OCI-LY7 (cell line): ENCODE results near the gene GYPC. TPM values are rescaled to one million over a fixed set of nuclear protein-coding genes. Genes with fewer than 3 reads are reported as not detected.

Experiments
- BruUV-seq: library from RNA; stranded (reverse); fragments of 400-500 nt; replicated peaks from 2 replicates; lab custom pipeline; 2021; lab: Mats Ljungman, UMichigan
- CTCF ChIA-PET: fragments of 300-600 bp; sonication (Branson Sonifier 250); formaldehyde crosslinking; loops from one replicate; lab custom pipeline; 2022; ENCODE audit warnings: antibody characterized with exemption; ENCODE audit not compliant: unreplicated experiment; lab: Charles Lee
- POLR2A ChIA-PET: fragments of 300-600 bp; sonication (Branson Sonifier 250); formaldehyde crosslinking; loops from one replicate; lab custom pipeline; 2022; ENCODE audit warnings: antibody characterized with exemption; lab: Charles Lee
- DNase-seq: peaks from one replicate; pipeline ENCODE4 v3.0.0-alpha.2; 2015; ENCODE audit warnings: low spot score
- H2AFZ ChIP-seq: fragments of 200-600 bp; sonication (generic), shearing (Covaris generic); 2 replicates; pipeline ENCODE4 v1.6.1; 2014; ENCODE audit warnings: mild to moderate bottlenecking, antibody characterized with exemption, low read length, moderate library complexity
- H3K27ac ChIP-seq: fragments of 200-600 bp; sonication (generic); 2 replicates; pipeline ENCODE4 v1.5.1; 2014; ENCODE audit warnings: mixed run types, low read depth, mild to moderate bottlenecking, moderate library complexity, low read length, inconsistent platforms; ENCODE audit not compliant: poor library complexity, severe bottlenecking
- H3K36me3 ChIP-seq: fragments of 200-600 bp; sonication (generic); 2 replicates; pipeline ENCODE4 v1.6.1; 2014; ENCODE audit warnings: mild to moderate bottlenecking, antibody characterized with exemption, low read length, moderate library complexity, mixed read lengths; ENCODE audit not compliant: insufficient read depth
- H3K4me1 ChIP-seq: fragments of 200-600 bp; sonication (generic); 2 replicates; pipeline ENCODE4 v1.5.1; 2014; ENCODE audit warnings: mild to moderate bottlenecking, low read length; ENCODE audit not compliant: insufficient read depth, poor library complexity, severe bottlenecking
- H3K4me2 ChIP-seq: fragments of 200-600 bp; sonication (generic); 2 replicates; pipeline ENCODE4 v1.6.1; 2014; ENCODE audit warnings: mild to moderate bottlenecking, low read length
- H3K4me3 ChIP-seq: fragments of 200-600 bp; sonication (generic); 2 replicates; pipeline ENCODE4 v1.5.1; 2014; ENCODE audit warnings: mild to moderate bottlenecking, low read depth, low read length; ENCODE audit not compliant: poor library complexity, severe bottlenecking
- H3K79me2 ChIP-seq: fragments of 200-600 bp; sonication (generic); 2 replicates; pipeline ENCODE4 v1.6.1; 2016; ENCODE audit warnings: low read depth, mild to moderate bottlenecking, low read length, moderate library complexity, mixed read lengths; ENCODE audit not compliant: insufficient read depth
- H3K9me2 ChIP-seq: fragments of 200-600 bp; sonication (generic); 2 replicates; pipeline ENCODE4 v1.6.1; 2016; ENCODE audit warnings: mild to moderate bottlenecking, low read length, mixed read lengths; ENCODE audit not compliant: insufficient read depth
- H3K9me3 ChIP-seq: fragments of 200-600 bp; sonication (generic); 2 replicates; pipeline ENCODE4 v1.6.1; 2014; ENCODE audit warnings: mild to moderate bottlenecking, mixed run types, low read length, mixed read lengths
- H4K20me1 ChIP-seq: fragments of 200-600 bp; sonication (generic); 2 replicates; pipeline ENCODE4 v1.6.1; 2014; ENCODE audit warnings: mild to moderate bottlenecking, antibody characterized with exemption, low read length, moderate library complexity, mixed read lengths; ENCODE audit not compliant: insufficient read depth
- CTCF ChIP-seq: fragments of 200-600 bp; sonication (generic); conservative IDR thresholded peaks from 2 replicates; pipeline ENCODE4 v1.5.1; 2014; ENCODE audit warnings: mild to moderate bottlenecking, antibody characterized with exemption, low read length, moderate library complexity, mixed read lengths
- EZH2phosphoT487 ChIP-seq: fragments of 200-600 bp; sonication (generic); IDR thresholded peaks from 2 replicates; pipeline ENCODE4 v1.6.1; 2018; ENCODE audit warnings: low read depth, borderline replicate concordance, mild to moderate bottlenecking, mixed run types, antibody characterized with exemption, low read length, moderate library complexity, mixed read lengths
- intact Hi-C: fragments of 100-400 bp; cut with micrococcal nuclease; formaldehyde crosslinking; loops from one replicate; pipeline ENCODE4 v1.10.0; 2022; ENCODE audit not compliant: unreplicated experiment
- total RNA-seq, 2 experiments: library from RNA; depleted of rRNA in 1 of 2; stranded (reverse); fragments of >200 nt in 1 of 2; shearing (Covaris generic) in 1 of 2; gene quantifications; 2 replicates each; pipeline ENCODE4 v1.2.3, GENCODE V29; 2014 to 2022

The GYPC gene
- total RNA-seq, 2 experiments from 2014 or later = 96.4 to 154 TPM

GRCh38 chr2:126736133-126736874, 80.3 kb downstream of the GYPC start:
- H3K9me2 ChIP-seq = no peaks in the 10 kb centered on the region
- H3K36me3 ChIP-seq = no peaks in the 10 kb centered on the region
- DNase-seq = no peak
- no peak overlapping the region for H3K4me2 ChIP-seq
- H3K4me3 ChIP-seq = no peak overlapping the region
- intact Hi-C loops = no loop called here
- BruUV-seq = no TSS peak
- H2AFZ ChIP-seq = no peak overlapping the region
- TF ChIP-seq EZH2phosphoT487 (no peak), CTCF (no peak)
- ChIA-PET POLR2A (interaction anchor here (0.6 to 0.7 kb wide), 2 partner anchors 27 to 145 kb away, joined by 4 read pairs; no protein-coding TSS in a partner anchor), CTCF (no interaction called here)
- no peaks in the 10 kb centered on the region for H3K4me1 ChIP-seq
- no peaks in the 10 kb centered on the region for H4K20me1 ChIP-seq
- H3K9me3 ChIP-seq = no peaks in the 10 kb centered on the region
- no peaks in the 10 kb centered on the region for H3K79me2 ChIP-seq
- no peak overlapping the region for H3K27ac ChIP-seq

- H4K20me1 ChIP-seq = no peaks in the 10 kb centered on the region
- POLR2A ChIA-PET = no interaction called here
- CTCF ChIA-PET = no interaction called here
- no peak overlapping the region for H3K27ac ChIP-seq
- H3K79me2 ChIP-seq = no peaks in the 10 kb centered on the region
- intact Hi-C loops = no loop called here
- H2AFZ ChIP-seq = no peak overlapping the region
- H3K4me3 ChIP-seq = no peak overlapping the region
- DNase-seq = no peak
- no peaks in the 10 kb centered on the region for H3K4me1 ChIP-seq
- TF ChIP-seq CTCF (no peak), EZH2phosphoT487 (no peak)
- no peaks in the 10 kb centered on the region for H3K36me3 ChIP-seq
- no peak overlapping the region for H3K4me2 ChIP-seq
- BruUV-seq = no TSS peak
- no peaks in the 10 kb centered on the region for H3K9me3 ChIP-seq
- no peaks in the 10 kb centered on the region for H3K9me2 ChIP-seq
Measured at GRCh38 chr2:126739141-126739540, 83.2 kb downstream of the GYPC start.

GRCh38 chr2:126744640-126745039, 88.7 kb downstream of the GYPC start:
- no TSS peak for BruUV-seq
- Histone ChIP-seq H3K9me2 (no peaks in the 10 kb centered on the region), H3K4me2 (no peak overlapping the region), H3K4me3 (no peak overlapping the region), H3K4me1 (no peaks in the 10 kb centered on the region), H3K36me3 (no peaks in the 10 kb centered on the region), H2AFZ (no peak overlapping the region), H4K20me1 (no peaks in the 10 kb centered on the region), H3K27ac (no peak overlapping the region), H3K79me2 (no peaks in the 10 kb centered on the region), H3K9me3 (no peaks in the 10 kb centered on the region)
- no peak for TF ChIP-seq CTCF
- intact Hi-C loops = no loop called here
- ChIA-PET CTCF (no interaction called here), POLR2A (no interaction called here)
- DNase-seq = no peak
